Lung (tissue), 12 donors: ENCODE results near the gene FIZ1. TPM values are rescaled to one million over a fixed set of nuclear protein-coding genes. Genes with fewer than 3 reads are reported as not detected.

Experiments
- ATAC-seq: fragments of 200-7000 bp; cut with Tn5 transposase; one replicate; pipeline ENCODE4 v1.9.1; 2020; ENCODE audit warnings: moderate number of reproducible peaks; ENCODE audit not compliant: insufficient read depth, low FRiP score
- DNase-seq, 3 donors: peaks; one replicate each; pipeline ENCODE4 v3.0.0-alpha.2; 2013 to 2017
- H3K27ac ChIP-seq, 2 donors: one replicate each; pipeline ENCODE4 v1.5.1; 2013; ENCODE audit warnings: mild to moderate bottlenecking in 2 of 2, moderate library complexity in 2 of 2, control low read depth in 1 of 2, inconsistent platforms in 1 of 2, low read depth in 1 of 2, low read length in 1 of 2
- H3K27me3 ChIP-seq, 3 donors: one replicate each; pipeline ENCODE4 v1.5.1; 2013; ENCODE audit warnings: low read length in 2 of 3; ENCODE audit not compliant: control insufficient read depth in 3 of 3, insufficient read depth in 3 of 3
- H3K36me3 ChIP-seq, 4 donors: one replicate each; pipeline ENCODE4 v1.5.1; 2013; ENCODE audit warnings: low read length in 4 of 4, mild to moderate bottlenecking in 1 of 4, moderate library complexity in 1 of 4; ENCODE audit not compliant: control insufficient read depth in 4 of 4, insufficient read depth in 4 of 4
- H3K4me1 ChIP-seq, 5 donors: one replicate each; pipeline ENCODE4 v1.5.1; 2013; ENCODE audit warnings: low read length in 5 of 5, mild to moderate bottlenecking in 2 of 5, moderate library complexity in 1 of 5; ENCODE audit not compliant: control insufficient read depth in 5 of 5, insufficient read depth in 5 of 5
- H3K4me3 ChIP-seq: one replicate; pipeline ENCODE4 v1.5.1; 2013; ENCODE audit warnings: mild to moderate bottlenecking, control low read depth, moderate library complexity
- H3K9ac ChIP-seq, 2 donors: one replicate each; pipeline ENCODE4 v1.5.1; 2013; ENCODE audit warnings: low read length in 2 of 2, control low read depth in 1 of 2; ENCODE audit not compliant: insufficient read depth in 1 of 2
- H3K9me3 ChIP-seq, 4 donors: one replicate each; pipeline ENCODE4 v1.5.1; 2013; ENCODE audit warnings: low read length in 3 of 4, mild to moderate bottlenecking in 1 of 4, moderate library complexity in 1 of 4; ENCODE audit not compliant: control insufficient read depth in 4 of 4, insufficient read depth in 3 of 4
- WGBS, 2 donors: extraction: QIAGEN DNeasy Blood & Tissue Kit; methylation state at CpG; one replicate each; pipeline ENCODE4 v1.1.7; 2013; 5-methylcytosine and 5-hydroxymethylcytosine counted together
- polyA plus RNA-seq, 2 donors: library from polyadenylated mRNA; stranded (reverse); fragments of 200-250 nt; gene quantifications; one replicate each; pipeline ENCODE4 v1.2.1, GENCODE V29; 2013
- total RNA-seq, 2 donors: library from RNA; depleted of rRNA in 1 of 2; stranded (reverse); fragments of >200 nt in 1 of 2; gene quantifications; one replicate each; pipeline ENCODE4 v1.2.1, GENCODE V29; 2014 to 2021
- TF ChIP-seq, protein P1 (sequence below): IDR thresholded peaks from 2 replicates; pipeline ENCODE4 v1.5.1; 2012; ENCODE audit warnings: mild to moderate bottlenecking; ENCODE audit errors: control extremely low read depth, extremely low read depth
- donor health status: control.
- donor health status: control.
- donor health status: Bipolar disorder and iron deficiency.
- donor health status: healthy.
- donor health status: DM: yes; HTN: yes; CAD: no.

The FIZ1 gene
- total and polyA plus RNA-seq, 4 donors, result 5.6 to 17.6 (median 9.9) TPM

DNA sequence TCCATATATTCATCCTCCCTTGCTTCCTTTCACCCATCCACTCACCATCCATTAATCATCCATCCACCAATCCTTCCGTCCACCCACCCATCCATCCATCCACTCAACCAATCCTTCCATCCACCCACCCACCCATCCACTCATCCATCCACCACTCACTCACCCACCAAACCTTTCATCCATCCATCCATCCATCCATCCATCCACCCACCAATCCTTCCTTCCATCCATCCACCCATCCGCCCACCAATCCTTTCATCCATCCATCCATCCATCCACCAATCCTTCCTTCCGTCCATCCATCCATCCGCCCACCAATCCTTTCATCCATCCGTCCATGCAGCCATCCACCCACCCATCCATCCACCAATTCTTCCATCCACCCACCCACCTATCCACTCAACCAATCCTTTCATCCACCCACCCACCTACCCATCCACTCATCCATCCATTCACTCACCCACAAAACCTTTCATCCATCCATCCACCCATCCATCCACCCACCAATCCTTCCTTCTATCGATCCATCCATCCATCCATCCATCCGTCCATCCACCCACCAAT, 56.9 kb downstream of the FIZ1 start:
- Histone ChIP-seq H3K9ac (no peak overlapping the region), H3K36me3 (no peaks in the 10 kb centered on the region), H3K27me3 (peaks cover 0 to 4% (median 0%) of the 10 kb centered on the region in 3 donors), H3K27ac (no peak overlapping the region), H3K9me3 (no peaks in the 10 kb centered on the region), H3K4me3 (no peak overlapping the region), H3K4me1 (peaks cover 0 to 22% (median 2%) of the 10 kb centered on the region in 5 donors)
- WGBS, 2 donors, result 92 to 95% methylated on average over 7 of the region's 7 CpGs
- no peak for ATAC-seq
- TF ChIP-seq, protein P1, sequence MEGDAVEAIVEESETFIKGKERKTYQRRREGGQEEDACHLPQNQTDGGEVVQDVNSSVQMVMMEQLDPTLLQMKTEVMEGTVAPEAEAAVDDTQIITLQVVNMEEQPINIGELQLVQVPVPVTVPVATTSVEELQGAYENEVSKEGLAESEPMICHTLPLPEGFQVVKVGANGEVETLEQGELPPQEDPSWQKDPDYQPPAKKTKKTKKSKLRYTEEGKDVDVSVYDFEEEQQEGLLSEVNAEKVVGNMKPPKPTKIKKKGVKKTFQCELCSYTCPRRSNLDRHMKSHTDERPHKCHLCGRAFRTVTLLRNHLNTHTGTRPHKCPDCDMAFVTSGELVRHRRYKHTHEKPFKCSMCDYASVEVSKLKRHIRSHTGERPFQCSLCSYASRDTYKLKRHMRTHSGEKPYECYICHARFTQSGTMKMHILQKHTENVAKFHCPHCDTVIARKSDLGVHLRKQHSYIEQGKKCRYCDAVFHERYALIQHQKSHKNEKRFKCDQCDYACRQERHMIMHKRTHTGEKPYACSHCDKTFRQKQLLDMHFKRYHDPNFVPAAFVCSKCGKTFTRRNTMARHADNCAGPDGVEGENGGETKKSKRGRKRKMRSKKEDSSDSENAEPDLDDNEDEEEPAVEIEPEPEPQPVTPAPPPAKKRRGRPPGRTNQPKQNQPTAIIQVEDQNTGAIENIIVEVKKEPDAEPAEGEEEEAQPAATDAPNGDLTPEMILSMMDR, result no peak
- DNase-seq, result no peak

Other genes starting within 250 kb of the FIZ1 start
- gene COX6B2, start 244.8 kb downstream of the FIZ1 start, total RNA-seq, result 1 to 10 TPM in 1 of 2 donors, not detected in 1; 1.4 TPM
- gene COX6B2, start 244.8 kb downstream of the FIZ1 start, polyA plus RNA-seq, result under 1 TPM; 0.16 to 0.50 TPM
- gene GARIN5B, start 236.3 kb downstream of the FIZ1 start, total RNA-seq, result under 1 TPM in 1 of 2 donors, not detected in 1; 0.09 TPM
- gene GARIN5B, start 236.3 kb downstream of the FIZ1 start, polyA plus RNA-seq, result not detected
- under 1 TPM in 1 of 2 donors, not detected in 1; 0.74 TPM for gene IL11, start 229.1 kb downstream of the FIZ1 start, total RNA-seq
- under 1 TPM; 0.26 to 0.41 TPM for gene IL11, start 229.1 kb downstream of the FIZ1 start, polyA plus RNA-seq
- gene TMEM190, start 222.7 kb downstream of the FIZ1 start, total RNA-seq, result 100 to 1,000 TPM in 1 of 2 donors, 10 to 100 TPM in 1; 14.3 to 106 TPM
- 10 to 100 TPM; 56.2 to 68.8 TPM for gene TMEM190, start 222.7 kb downstream of the FIZ1 start, polyA plus RNA-seq
- gene TMEM238, start 215.2 kb downstream of the FIZ1 start, total RNA-seq, result 10 to 100 TPM in 1 of 2 donors, under 1 TPM in 1; 0.43 to 31.0 TPM
- under 1 TPM; 0.76 to 0.89 TPM for gene TMEM238, start 215.2 kb downstream of the FIZ1 start, polyA plus RNA-seq
- 1,000 to 10,000 TPM in 1 of 2 donors, 100 to 1,000 TPM in 1; 272 to 1,742 TPM for gene RPL28, start 213.6 kb downstream of the FIZ1 start, total RNA-seq
- gene RPL28, start 213.6 kb downstream of the FIZ1 start, polyA plus RNA-seq, result 1,000 to 10,000 TPM; 1,460 to 3,086 TPM
- 10 to 100 TPM; 22.8 to 25.6 TPM for gene UBE2S, start 191.7 kb downstream of the FIZ1 start, total RNA-seq
- 10 to 100 TPM; 11.3 to 17.3 TPM for gene UBE2S, start 191.7 kb downstream of the FIZ1 start, polyA plus RNA-seq
- gene SHISA7, start 156.2 kb downstream of the FIZ1 start, total RNA-seq, result under 1 TPM; 0.03 to 0.14 TPM
- gene SHISA7, start 156.2 kb downstream of the FIZ1 start, polyA plus RNA-seq, result not detected
- gene ISOC2, start 137.9 kb downstream of the FIZ1 start, total RNA-seq, result 10 to 100 TPM; 34.9 to 63.2 TPM
- 10 to 100 TPM; 68.6 to 85.0 TPM for gene ISOC2, start 137.9 kb downstream of the FIZ1 start, polyA plus RNA-seq
- not detected for gene C19orf85, start 134.8 kb downstream of the FIZ1 start, total RNA-seq
- not detected for gene C19orf85, start 134.8 kb downstream of the FIZ1 start, polyA plus RNA-seq
- 10 to 100 TPM in 1 of 2 donors, 1 to 10 TPM in 1; 2.0 to 12.3 TPM for gene ZNF628, start 122.9 kb downstream of the FIZ1 start, total RNA-seq
- 1 to 10 TPM; 7.5 to 8.0 TPM for gene ZNF628, start 122.9 kb downstream of the FIZ1 start, polyA plus RNA-seq
- 10 to 100 TPM; 17.7 to 43.9 TPM for gene NAT14, start 114.3 kb downstream of the FIZ1 start, total RNA-seq
- 10 to 100 TPM; 22.6 to 46.2 TPM for gene NAT14, start 114.3 kb downstream of the FIZ1 start, polyA plus RNA-seq
- 1 to 10 TPM; 6.8 to 8.4 TPM for gene SSC5D, start 111.1 kb downstream of the FIZ1 start, total RNA-seq
- gene SSC5D, start 111.1 kb downstream of the FIZ1 start, polyA plus RNA-seq, result 1 to 10 TPM in 1 of 2 donors, under 1 TPM in 1; 0.66 to 2.1 TPM
- gene SBK2, start 62.4 kb downstream of the FIZ1 start, total RNA-seq, result under 1 TPM in 1 of 2 donors, not detected in 1; 0.31 TPM
- not detected for gene SBK2, start 62.4 kb downstream of the FIZ1 start, polyA plus RNA-seq
- gene SBK3, start 54.0 kb downstream of the FIZ1 start, total RNA-seq, result 1 to 10 TPM in 1 of 2 donors, not detected in 1; 1.2 TPM
- under 1 TPM in 1 of 2 donors, not detected in 1; 0.81 TPM for gene SBK3, start 54.0 kb downstream of the FIZ1 start, polyA plus RNA-seq
- gene ZNF579, start 18.7 kb downstream of the FIZ1 start, total RNA-seq, result 10 to 100 TPM in 1 of 2 donors, 1 to 10 TPM in 1; 4.3 to 20.8 TPM
- 10 to 100 TPM in 1 of 2 donors, 1 to 10 TPM in 1; 6.5 to 13.6 TPM for gene ZNF579, start 18.7 kb downstream of the FIZ1 start, polyA plus RNA-seq
- gene ZNF524, start 771 bp upstream of the FIZ1 start, total RNA-seq, result 10 to 100 TPM; 12.6 to 26.3 TPM
- 10 to 100 TPM; 30.1 to 62.5 TPM for gene ZNF524, start 771 bp upstream of the FIZ1 start, polyA plus RNA-seq
- 10 to 100 TPM in 1 of 2 donors, 1 to 10 TPM in 1; 5.1 to 19.3 TPM for gene ZNF865, start 6.1 kb upstream of the FIZ1 start, total RNA-seq
- 10 to 100 TPM in 1 of 2 donors, 1 to 10 TPM in 1; 8.4 to 11.7 TPM for gene ZNF865, start 6.1 kb upstream of the FIZ1 start, polyA plus RNA-seq
- 1 to 10 TPM; 6.3 to 9.4 TPM for gene ZNF784, start 25.0 kb upstream of the FIZ1 start, total RNA-seq
- 1 to 10 TPM; 6.5 to 7.2 TPM for gene ZNF784, start 25.0 kb upstream of the FIZ1 start, polyA plus RNA-seq
- 10 to 100 TPM; 11.1 to 41.3 TPM for gene ZNF580, start 41.5 kb upstream of the FIZ1 start, total RNA-seq
- gene ZNF580, start 41.5 kb upstream of the FIZ1 start, polyA plus RNA-seq, result 10 to 100 TPM; 22.3 to 39.3 TPM
- 10 to 100 TPM; 15.7 to 18.1 TPM for gene ZNF581, start 44.1 kb upstream of the FIZ1 start, total RNA-seq
- gene ZNF581, start 44.1 kb upstream of the FIZ1 start, polyA plus RNA-seq, result 10 to 100 TPM; 15.0 to 15.5 TPM
- 10 to 100 TPM; 11.9 to 16.8 TPM for gene CCDC106, start 48.7 kb upstream of the FIZ1 start, total RNA-seq
- gene CCDC106, start 48.7 kb upstream of the FIZ1 start, polyA plus RNA-seq, result 10 to 100 TPM in 1 of 2 donors, 1 to 10 TPM in 1; 8.3 to 25.9 TPM
- 100 to 1,000 TPM; 109 to 181 TPM for gene U2AF2, start 55.5 kb upstream of the FIZ1 start, total RNA-seq
- 100 to 1,000 TPM; 114 to 149 TPM for gene U2AF2, start 55.5 kb upstream of the FIZ1 start, polyA plus RNA-seq
- 100 to 1,000 TPM in 1 of 2 donors, 10 to 100 TPM in 1; 84.8 to 140 TPM for gene EPN1, start 75.7 kb upstream of the FIZ1 start, total RNA-seq
- gene EPN1, start 75.7 kb upstream of the FIZ1 start, polyA plus RNA-seq, result 100 to 1,000 TPM in 1 of 2 donors, 10 to 100 TPM in 1; 92.0 to 107 TPM
- gene NLRP9, start 138.9 kb upstream of the FIZ1 start, total RNA-seq, result not detected
- not detected for gene NLRP9, start 138.9 kb upstream of the FIZ1 start, polyA plus RNA-seq
- gene RFPL4A, start 159.6 kb upstream of the FIZ1 start, total RNA-seq, result not detected
- not detected for gene RFPL4A, start 159.6 kb upstream of the FIZ1 start, polyA plus RNA-seq
- not detected for gene RFPL4AL1, start 169.6 kb upstream of the FIZ1 start, total RNA-seq
- gene RFPL4AL1, start 169.6 kb upstream of the FIZ1 start, polyA plus RNA-seq, result not detected
- not detected for gene NLRP11, start 232.5 kb upstream of the FIZ1 start, total RNA-seq
- gene NLRP11, start 232.5 kb upstream of the FIZ1 start, polyA plus RNA-seq, result not detected
- gene NLRP4, start 237.0 kb upstream of the FIZ1 start, total RNA-seq, result under 1 TPM in 1 of 2 donors, not detected in 1; 0.11 TPM
- not detected for gene NLRP4, start 237.0 kb upstream of the FIZ1 start, polyA plus RNA-seq